ENCODE results near the gene GRIA1.

Gene GRIA1

DNA sequence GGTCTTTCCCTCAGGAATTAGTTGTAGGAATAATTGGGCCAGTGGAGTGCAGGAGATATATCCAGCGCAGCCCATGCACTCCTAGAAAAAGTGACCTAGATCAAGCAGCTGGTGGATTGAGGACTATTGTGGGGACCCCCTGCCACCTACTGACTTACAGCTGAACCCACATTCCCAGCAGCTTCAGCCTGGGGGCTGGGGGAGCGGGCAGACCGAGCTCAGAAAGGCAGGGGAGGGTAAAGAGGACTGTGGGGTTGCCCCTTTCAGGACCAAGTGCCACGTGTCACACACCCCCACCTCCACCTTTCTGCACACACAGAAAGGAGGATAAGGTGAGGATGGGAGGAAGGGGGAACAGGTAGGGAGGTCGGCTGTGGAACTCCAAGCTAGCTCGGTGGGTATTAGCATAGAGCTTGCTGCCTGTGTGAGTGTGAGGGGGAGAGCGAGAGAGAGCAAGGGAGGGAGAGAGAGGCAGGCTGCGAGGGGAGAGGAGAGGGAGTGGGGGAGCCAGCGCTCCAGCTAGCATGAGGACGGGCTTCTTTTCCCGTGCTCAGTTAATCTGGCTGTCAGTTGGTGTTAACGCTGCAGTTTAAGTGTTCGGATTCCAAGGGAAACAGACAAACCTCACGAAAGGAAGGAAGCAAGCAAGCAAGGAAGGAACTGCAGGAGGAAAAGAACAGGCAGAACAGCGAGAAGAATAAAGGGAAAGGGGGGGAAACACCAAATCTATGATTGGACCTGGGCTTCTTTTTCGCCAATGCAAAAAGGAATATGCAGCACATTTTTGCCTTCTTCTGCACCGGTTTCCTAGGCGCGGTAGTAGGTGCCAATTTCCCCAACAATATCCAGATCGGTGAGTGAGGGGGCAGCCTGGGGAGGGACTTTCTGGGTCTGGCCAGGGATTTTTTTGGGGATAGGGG, at the start of gene GRIA1:
GRIA1 (plus strand) TSS at position 553 of the 920 bp plus-strand sequence.
- peak; percentile 84 for DNase-seq (ENCODE audit: low spot score)

DNA sequence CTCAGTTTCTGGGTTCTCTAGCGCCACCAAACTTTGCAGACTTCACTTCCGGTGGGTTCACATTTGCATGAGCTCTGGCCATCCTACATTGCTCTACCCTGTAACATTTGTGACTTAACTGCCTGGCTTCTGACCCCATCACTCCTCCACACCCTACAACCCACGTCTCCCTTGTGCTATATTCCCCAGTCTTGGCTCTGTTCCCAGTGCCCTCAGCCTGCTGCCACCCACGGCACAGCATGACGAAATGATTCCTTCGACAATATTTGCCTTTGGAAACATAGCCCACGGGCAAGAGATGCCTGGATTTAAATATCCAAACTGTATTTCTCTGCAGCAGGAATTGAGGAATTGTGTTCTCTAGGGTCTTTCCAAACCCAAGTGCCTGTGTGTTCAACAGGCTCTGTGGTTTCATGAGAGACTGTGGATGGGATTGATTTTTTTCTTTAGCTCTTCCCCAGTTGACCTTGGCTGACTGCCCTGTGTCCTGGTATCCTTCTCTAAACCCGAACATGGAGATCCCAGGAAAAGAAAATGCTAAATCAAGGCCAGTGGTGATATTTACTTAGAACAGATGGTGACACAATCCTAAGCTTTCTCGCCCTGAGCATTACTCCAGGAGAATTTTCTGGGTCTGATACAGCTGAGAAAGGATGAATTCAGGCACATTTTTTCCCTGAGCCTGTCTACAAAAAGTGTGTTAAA, 44.4 kb upstream of the GRIA1 start:
- peak; percentile 33 for DNase-seq (ENCODE audit: low spot score)

- peak; percentile 65 for DNase-seq (ENCODE audit: low spot score)
Observed at GRCh38 chr5:153447534-153447933, 42.9 kb upstream of the GRIA1 start.

GRCh38 chr5:153456354-153456753, 34.1 kb upstream of the GRIA1 start:
- no peak for DNase-seq (ENCODE audit: low spot score)

GRCh38 chr5:153456993-153457392, 33.5 kb upstream of the GRIA1 start:
- no peak for DNase-seq (ENCODE audit: low spot score)

GRCh38 chr5:153458268-153458667, 32.2 kb upstream of the GRIA1 start:
- no peak for DNase-seq (ENCODE audit: low spot score)

- no peak for DNase-seq (ENCODE audit: low spot score)
Observed at GRCh38 chr5:153459051-153459743, 31.3 kb upstream of the GRIA1 start.

DNA sequence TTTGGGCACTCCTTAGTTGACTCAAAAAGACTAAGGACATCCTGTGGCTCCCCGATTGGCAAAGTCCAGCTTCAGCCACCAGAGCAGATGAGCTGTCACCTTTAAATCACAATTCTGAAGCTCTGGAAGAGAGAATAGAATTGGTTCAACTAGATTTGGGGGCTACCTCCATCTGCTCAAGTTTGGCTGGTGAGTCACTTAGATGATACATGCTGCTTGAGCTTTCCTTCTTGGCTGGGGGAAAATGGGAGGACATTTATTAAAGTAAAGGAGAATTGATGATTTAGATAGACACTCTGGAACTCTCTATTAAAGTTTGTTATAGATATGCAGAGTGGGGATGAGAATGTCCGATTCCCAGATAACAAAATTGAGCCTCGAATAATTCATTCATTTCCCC, 30.0 kb upstream of the GRIA1 start:
- no peak for DNase-seq (ENCODE audit: low spot score)

GRCh38 chr5:153461341-153461740, 29.1 kb upstream of the GRIA1 start:
- no peak for DNase-seq (ENCODE audit: low spot score)

DNA sequence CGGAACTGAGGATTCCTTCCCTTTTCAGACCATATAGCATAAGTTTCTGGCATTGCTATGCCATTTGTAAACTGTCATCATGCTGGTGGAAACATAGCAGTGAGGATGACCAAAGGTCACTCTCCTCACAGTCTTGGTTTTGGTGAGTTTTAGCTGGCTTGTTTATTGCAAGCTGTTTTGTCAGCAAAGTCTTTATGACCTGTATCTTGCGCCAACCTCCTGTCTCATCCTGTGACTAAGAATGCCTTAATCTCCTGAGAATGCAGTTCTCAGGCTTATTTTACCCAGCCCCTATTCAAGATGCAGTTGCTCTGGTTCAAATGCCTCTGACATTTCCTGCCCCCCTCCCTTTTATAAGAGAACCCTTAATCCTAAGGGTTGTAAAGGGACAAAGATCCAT, 26.7 kb upstream of the GRIA1 start:
- DNase-seq (ENCODE audit: low spot score) = no peak

DNA sequence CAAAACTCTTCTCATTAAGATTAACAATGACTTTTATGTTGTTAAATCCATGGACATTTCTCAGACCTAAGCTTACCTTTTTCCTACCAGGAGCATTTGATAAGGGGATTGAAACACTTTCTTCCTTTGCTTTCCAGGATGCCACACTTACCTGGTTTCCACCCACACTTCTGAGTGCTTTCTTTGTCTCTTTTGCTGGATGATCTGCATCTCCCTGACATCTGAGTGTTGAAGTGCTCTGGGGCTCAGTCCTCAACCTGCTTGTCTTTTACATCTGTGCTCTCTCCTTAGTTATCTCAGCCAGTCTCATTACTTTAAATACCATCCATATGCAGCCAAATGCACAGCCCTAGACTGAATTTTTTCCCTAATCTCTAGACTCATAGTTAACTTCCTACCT, 22.9 kb upstream of the GRIA1 start:
- no peak for DNase-seq (ENCODE audit: low spot score)

GRCh38 chr5:153469423-153469822, 21.0 kb upstream of the GRIA1 start:
- DNase-seq (ENCODE audit: low spot score) = no peak

GRCh38 chr5:153470736-153471135, 19.7 kb upstream of the GRIA1 start:
- DNase-seq (ENCODE audit: low spot score) = no peak

DNA sequence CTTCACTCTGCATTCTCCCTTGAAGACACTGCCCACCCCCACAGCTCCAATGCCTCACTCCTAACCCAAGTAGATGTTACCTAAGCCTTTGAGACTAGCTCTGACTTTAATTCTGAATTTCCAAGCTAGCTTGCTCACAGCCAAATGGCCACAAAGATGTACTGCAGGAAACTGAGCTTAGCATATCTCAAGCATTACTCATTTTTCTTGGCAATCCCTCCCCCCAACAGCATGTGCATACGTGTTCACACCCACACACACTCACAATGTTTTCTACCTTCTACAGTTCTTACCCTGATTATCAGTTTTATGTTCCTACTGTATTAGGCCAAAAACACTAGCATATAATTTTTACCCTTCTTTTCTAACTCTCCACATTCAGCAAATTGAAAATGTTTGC, 13.7 kb upstream of the GRIA1 start:
- no peak for DNase-seq (ENCODE audit: low spot score)

- no peak for DNase-seq (ENCODE audit: low spot score)
Observed at GRCh38 chr5:153480401-153480800, 10.1 kb upstream of the GRIA1 start.

DNA sequence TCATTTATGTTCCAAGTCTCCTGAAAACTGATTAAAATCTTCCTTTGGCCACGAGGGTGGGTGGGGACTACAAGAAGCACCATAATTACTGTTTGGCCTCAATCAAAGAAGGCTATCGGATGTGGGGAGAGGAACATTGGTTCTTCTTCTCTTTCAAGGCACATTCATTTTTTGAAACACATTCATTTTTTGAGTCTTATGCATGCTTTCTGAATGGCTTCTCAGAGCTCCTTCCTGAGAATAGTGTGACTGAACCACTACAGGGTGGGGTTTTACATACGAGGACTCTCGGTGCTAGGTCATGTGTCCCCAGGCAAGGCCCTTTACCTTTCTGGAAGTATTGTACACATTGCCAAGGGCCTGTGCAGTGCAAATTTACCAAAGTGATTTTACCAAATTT, 7.0 kb upstream of the GRIA1 start:
- no peak for DNase-seq (ENCODE audit: low spot score)

DNA sequence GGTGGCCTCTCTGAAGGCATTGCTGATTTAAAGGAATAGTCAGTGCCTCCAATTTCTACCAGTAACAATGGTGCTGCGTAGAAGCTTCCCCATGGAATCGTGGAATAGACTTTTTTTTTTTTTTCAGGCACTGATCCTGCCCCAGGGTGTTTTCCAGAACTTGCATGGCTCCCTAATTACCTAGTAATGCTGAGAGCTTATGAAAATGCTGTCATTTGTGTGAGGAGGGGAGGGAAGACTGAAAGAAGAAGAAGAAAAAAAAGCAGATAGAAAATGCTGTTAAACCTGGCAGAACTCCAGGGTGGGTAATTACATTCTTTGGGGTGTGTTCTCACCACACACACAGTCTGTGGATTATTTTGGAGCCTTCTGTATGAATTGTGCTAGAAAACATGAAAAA, 4.8 kb upstream of the GRIA1 start:
- DNase-seq (ENCODE audit: low spot score) = no peak

DNA sequence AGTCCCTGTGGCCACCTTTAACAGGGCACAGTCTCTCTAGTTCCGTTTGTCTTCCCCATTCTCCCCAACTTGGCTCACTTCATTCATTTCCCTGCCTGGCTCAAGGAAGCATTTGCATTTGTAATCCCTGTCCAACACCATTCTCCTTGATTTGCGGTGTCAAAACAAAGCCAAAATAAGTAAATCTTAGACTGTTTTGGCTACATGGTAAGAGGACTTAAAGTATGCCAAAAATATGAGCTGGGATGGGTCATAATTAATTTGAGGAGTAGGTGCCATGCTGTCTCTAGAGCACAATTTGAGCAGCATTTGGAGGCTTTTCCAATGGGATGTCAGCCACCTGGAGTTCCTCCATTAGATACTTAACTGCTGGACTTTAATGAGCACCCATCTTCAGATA, 3.7 kb upstream of the GRIA1 start:
- DNase-seq (ENCODE audit: low spot score) = no peak

- no peak for DNase-seq (ENCODE audit: low spot score)
Observed at GRCh38 chr5:153489611-153490010, 859 bp upstream of the GRIA1 start.

GRCh38 chr5:153491038-153491744, 721 bp downstream of the GRIA1 start:
- DNase-seq (ENCODE audit: low spot score) = no peak

DNA sequence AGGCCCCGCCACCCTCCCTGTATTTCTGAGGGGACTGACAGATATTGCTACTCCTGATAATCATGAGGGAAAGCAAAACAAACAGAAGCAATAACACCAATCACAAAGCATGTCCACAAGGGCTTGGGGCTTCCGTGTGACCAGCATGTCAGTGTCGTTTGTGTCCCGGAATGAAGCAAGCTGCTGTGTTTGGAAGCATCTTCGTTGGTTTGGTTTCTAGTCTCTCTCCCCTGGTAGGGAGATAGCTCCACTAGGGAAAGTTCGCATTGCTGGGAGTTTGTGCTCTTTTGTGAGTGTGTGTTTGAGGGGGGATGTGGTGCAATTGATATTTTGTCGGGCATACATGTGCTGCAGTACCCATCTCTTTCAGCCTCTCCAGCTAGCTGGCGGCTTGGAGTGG, 1.4 kb downstream of the GRIA1 start:
- no peak for DNase-seq (ENCODE audit: low spot score)

GRCh38 chr5:153496835-153497234, 6.4 kb downstream of the GRIA1 start:
- peak; percentile 44 for DNase-seq (ENCODE audit: low spot score)
